ENCODE data around the gene STXBP3.

Gene STXBP3

GRCh38 chr1:108854221-108855019 is 107.9 kb downstream of the STXBP3 start:
- no peak for TF ChIP-seq CTCF (IDR thresholded peaks at IDR 0.05; ENCODE audit: borderline replicate concordance, control extremely low read depth, extremely low read depth, insufficient read depth, missing control alignments)
- DNase-seq (ENCODE audit: low spot score), result no peak
- in situ Hi-C loops (cut with MboI; ENCODE audit: low sequenced_read_pairs, unreplicated experiment), result loop anchor here (25.0 kb wide), 1 partner anchor 108 kb away; the partner anchor contains the start of gene CLCC1

DNA sequence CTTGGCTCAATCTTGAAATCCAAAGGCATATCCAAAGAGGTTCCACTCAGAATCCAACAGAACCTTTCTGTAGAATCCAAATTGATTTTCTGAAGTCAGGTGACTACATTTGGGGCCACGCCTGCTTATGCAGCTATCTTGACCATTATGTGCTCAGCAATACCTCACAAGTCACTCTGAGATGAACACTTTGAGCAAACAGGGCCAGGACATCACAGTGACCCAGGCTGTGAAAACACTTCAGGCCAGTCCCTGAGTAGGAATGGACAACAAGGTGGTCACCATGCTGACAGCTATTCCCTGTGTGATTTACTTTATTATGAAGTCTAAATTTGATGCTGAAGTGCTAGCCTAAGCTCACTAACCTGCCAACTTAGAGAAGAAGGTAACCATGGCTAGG is 110.5 kb downstream of the STXBP3 start, which contains the start of gene AKNAD1:
Gene AKNAD1, minus strand, starts transcription at position 101 of the 400 bp plus-strand sequence. CDS start 4,430 bp downstream, outside the sequence.
- no peak for DNase-seq (ENCODE audit: low spot score)
- in situ Hi-C loops (cut with MboI; ENCODE audit: low sequenced_read_pairs, unreplicated experiment), result loop anchor here (25.0 kb wide), 1 partner anchor 105 kb away; the partner anchor contains the start of gene CLCC1
- no peak for TF ChIP-seq CTCF (IDR thresholded peaks at IDR 0.05; ENCODE audit: borderline replicate concordance, control extremely low read depth, extremely low read depth, insufficient read depth, missing control alignments)

DNA sequence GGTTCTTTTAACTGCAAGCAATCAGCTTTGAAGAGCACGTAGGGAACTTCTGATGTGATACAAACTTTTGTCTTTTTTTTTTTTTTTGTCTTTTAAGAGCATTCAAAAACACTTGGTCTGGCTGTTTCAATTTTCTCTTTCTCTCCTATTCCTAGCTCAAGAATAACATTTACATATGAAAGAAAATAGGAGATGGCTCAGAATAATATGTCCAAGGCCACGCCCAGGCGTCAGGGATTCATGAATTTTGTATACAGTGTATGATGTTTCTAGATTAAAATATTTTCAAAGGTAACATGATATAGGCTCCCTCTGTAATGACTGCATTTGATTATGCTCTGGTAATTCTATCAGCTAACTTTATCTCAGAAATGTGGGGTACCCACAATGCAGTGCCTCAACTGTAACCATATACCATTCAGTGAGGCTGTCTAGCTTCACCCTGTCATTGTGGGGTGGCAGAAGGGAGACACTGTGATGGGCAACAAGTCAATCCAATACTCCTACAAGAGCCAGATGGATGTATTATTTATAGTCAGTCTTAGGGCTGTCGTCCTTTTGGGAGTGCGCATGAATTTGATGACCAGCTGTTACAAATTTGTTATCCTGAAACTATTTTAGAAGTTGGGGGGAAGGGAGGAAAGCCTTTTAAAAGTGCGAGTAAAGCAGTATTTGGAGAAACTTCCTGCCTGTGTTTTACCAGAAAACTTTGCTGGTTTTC is 111.9 kb downstream of the STXBP3 start:
- TF ChIP-seq CTCF (IDR thresholded peaks at IDR 0.05; ENCODE audit: borderline replicate concordance, control extremely low read depth, extremely low read depth, insufficient read depth, missing control alignments), result no peak
- in situ Hi-C loops (cut with MboI; ENCODE audit: low sequenced_read_pairs, unreplicated experiment), result loop anchor here (25.0 kb wide), 1 partner anchor 104 kb away; the partner anchor contains the start of gene CLCC1
- DNase-seq (ENCODE audit: low spot score), result no peak
